GM18502 (cell line): ENCODE measurements around the gene SYT13.
"Not testable (repeated sequence)": the region's sequence is repeated elsewhere in the genome, so short reads cannot be mapped to it uniquely, and the experiment has no call there.

ENCODE experiments used
- ATAC-seq: cut with Tn5 transposase; IDR thresholded peaks from one replicate; pipeline ENCODE4 v1.9.1; 2021; ENCODE audit warnings: mild to moderate bottlenecking; ENCODE audit not compliant: unreplicated experiment, poor library complexity

Gene SYT13

DNA sequence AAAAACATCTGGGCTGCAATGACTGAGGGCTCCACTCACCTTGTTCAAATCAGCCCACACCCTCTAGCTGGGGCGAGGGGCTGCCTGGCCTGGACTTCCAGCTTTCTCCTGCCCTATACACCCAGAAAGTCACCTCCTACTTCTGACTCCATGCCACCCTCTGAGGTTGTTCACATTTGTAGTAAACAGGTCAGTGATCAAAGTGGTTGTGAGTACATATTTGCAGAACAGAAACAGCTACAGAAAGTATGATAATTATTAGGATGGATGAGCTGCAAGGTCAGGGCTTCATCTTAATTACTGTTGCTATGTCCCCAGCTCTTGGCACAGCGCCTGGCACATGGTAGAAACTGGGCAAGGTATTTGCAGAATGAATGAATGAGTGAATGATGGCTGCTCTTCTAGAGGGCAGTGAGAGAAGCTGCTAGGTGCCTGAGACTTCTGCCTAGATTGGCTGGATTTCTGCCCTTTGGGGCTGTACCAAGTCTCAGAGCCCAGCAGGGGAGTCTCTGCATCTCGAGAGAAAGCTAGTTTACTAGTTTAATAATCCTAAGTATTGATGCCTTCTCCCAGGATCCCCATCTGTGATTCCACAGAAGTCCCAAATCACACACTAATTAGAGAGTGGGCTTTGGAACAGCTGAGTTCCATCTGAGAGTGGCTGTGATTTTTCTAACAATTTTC is 36.0 kb downstream of the SYT13 start:
- ATAC-seq, result no peak

DNA sequence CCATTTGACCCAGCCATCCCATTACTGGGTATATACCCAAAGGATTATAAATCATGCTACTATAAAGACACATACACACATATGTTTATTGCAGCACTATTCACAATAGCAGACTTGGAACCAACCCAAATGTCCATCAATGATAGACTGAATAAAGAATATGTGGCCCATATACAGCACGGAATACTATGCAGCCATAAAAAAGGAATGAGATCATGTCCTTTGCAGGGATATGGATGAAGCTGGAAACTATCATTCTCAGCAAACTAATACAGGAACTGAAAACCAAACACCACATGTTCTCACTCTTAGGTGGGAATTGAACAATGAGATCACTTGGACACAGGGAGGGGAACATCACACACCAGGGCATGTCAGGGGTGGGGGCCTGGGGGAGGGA is 36.8 kb downstream of the SYT13 start:
- ATAC-seq, result not testable (repeated sequence)

DNA sequence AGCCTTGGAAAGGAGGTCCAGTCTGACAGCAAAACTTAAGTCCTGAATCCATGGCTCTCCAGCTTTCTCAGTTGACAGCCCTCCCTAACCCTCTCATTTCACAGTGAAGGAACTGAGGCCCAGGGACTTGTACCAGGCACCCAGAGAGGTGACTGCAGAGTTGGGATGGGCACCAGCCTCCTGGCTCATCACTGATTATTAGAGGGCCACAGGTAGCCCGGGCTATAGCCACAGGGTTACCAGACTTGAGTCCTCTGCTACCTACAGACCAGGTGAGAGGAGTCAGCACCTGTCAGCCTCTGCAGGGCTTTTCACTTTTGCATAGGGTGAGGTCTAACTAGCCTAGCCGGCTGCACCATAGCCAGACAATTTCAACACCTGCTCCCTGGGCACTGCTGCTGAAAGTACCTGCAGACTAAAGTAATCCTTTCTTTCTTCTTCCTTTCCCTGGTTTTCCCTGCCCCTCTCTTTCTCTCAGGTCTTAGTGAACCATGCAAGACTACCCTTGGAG is 37.6 kb downstream of the SYT13 start:
- no peak for ATAC-seq

GRCh38 chr11:45247433-45247832 is 38.7 kb downstream of the SYT13 start:
- no peak for ATAC-seq

DNA sequence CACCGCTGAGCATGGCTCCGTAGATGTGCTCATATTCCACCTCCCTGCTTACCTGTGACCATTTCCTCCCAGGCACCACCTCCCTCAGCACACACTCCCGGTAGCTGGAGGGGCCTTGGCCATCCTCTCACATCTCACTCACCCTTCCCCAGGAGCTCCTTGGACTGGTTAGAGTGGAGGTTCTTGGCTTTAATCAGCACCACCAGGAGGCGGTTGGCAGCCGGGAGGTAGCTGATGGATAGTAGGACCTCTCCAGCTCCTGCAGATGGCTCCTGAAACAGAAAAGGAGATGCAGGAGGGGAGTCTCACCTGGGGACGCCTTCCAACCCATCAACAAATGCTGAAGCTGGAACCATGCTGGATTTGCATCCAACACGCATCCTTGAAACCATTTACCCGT is 39.9 kb downstream of the SYT13 start:
- no peak for ATAC-seq

DNA sequence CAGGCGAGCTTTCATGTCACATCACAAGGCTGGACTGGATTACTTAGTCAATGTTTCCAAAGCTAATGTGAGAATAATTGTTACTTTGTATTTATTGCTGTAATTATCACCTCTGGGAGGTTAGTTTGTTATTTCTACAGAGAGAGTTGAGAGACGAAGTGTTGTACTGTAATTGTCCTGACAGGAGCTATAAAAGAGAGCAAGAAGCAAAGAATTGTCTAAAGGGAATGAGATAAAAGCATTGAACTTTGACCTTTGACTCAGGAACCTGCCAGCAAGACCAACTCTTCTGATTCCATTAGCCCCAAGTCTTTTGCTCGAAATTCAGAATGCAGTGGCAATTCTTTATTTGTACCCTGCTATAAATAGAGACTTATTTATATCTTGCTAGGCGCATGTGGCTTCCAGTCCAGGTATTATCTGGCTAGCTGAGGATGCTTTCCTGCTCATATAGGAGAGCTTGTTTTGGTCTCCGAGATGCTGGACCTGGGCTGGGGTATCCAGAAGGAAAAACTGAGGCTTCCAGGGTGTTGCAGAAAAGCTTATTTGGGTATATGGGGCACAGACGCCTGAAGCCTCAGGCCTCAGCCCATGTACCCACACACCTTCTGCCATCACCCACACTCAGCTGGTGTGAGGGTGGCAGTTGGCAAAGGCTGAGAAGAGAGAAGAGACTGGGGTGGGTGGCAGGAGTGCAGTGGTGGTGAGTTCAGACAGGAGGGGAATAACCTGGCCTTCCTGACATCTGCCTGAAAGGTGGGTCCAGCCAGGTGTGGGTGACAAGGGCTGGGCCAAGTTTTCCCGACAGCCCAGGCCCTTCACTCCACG is 40.7 kb downstream of the SYT13 start:
- ATAC-seq, result no peak

- ATAC-seq, result no peak
Measured at GRCh38 chr11:45243967-45244366, 42.2 kb downstream of the SYT13 start.

- no peak for ATAC-seq
Measured at GRCh38 chr11:45239733-45240132, 46.4 kb downstream of the SYT13 start.

- ATAC-seq, result no peak
Measured at GRCh38 chr11:45238724-45239123, 47.4 kb downstream of the SYT13 start.

GRCh38 chr11:45237711-45238315 is 48.3 kb downstream of the SYT13 start:
- ATAC-seq, result no peak

DNA sequence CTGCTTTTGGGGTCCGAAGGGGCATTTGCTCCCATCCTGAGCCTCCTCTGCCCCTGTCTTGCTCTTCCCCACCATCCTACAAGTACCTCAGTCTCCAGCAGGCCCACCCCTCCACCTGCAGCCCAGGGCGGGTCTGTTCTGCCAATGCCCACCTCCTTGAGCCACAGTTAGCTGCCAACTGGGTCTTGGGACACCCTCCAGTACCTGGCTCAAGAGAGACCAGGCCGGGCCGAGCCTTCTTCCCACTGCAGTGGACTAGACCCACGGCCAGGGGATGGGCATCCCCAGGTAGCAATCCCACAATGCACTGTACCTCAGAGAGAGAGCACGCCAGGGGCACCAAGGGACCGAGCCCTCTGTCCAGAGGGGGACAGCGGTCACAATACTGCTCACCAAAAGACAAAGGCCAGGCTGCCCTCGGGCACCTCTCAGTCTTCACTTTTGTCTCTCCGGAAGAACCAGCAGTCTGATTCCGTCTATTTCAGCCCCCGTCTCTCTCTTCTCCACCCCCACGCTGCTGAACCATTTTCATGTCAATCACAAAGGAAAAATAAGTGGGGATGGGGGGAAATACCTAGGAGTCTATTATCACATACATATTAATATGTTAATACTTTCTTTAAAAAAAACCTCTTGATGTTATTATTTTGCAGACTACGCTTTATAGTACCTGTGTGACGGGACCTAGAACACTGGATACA is 51.7 kb downstream of the SYT13 start:
- no peak for ATAC-seq

- no peak for ATAC-seq
Measured at GRCh38 chr11:45233804-45234170, 52.4 kb downstream of the SYT13 start.

DNA sequence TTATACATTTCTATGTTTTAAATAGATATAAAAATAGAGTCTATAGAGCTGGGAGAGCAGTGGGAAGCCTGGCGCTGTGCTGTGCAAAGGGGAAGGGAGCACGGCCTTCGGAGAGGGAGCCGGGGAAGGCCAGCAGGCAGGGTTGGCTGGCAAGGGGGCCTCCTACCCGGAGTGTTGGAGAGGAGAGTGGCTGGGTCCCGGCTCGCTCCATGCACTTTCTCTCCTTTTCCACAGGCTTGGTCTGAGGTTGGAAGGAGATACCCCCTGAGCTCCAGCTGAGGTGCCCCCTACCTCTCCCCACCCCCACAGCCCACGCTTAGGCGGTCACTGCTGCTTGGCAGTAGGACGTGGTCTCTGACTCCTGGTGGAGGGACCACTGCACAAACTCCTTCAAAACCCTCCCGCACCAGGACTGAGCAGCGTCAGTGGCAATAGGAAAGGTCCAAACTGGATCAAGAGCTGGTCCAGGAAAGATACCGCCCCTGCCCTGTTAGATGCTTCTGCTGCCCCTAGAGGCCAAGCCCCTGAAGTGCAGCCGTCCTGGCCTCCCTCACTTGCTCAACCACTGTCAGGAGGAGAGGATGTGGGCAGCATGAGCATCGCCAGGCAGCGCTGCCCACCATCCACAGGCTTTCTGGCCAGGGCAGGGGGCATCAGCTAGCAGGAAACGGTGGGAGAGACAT is 52.9 kb downstream of the SYT13 start:
- peak; percentile 78 for ATAC-seq

DNA sequence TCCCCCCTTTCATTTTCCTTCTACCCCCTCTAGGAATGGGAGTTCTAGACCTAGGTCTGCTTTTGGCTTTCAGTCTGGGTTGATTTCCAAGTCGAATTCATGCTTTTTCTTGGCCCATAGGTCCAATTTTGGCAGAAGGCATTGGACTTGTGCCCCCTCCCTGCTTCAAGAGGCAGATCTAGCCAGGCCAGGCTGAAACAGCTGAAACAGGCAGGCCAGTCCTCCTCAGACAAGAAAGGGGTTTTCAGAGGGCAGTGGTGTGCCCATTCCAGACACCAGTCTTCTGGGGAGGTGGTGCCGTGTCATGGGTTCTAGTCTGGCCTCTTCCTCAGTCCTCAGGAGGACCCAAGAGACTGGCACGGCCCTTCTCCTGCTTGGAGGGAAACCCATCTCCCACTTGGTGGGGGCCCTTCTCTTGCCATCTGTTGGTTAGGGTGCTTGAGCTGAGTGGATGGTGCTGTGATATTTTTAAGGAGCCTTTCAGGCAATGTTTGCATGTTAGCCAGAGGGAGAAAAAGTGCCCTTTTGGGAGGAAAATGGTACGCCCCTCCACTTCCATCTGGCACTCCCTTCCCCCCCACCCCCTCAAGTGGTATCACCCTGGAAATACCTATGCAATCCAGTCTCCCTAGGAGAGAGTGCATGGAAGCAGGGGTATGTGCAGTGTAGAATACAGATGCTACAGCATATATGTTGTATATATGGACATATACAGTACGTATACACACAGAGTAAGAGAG is 53.6 kb downstream of the SYT13 start:
- ATAC-seq, result no peak

DNA sequence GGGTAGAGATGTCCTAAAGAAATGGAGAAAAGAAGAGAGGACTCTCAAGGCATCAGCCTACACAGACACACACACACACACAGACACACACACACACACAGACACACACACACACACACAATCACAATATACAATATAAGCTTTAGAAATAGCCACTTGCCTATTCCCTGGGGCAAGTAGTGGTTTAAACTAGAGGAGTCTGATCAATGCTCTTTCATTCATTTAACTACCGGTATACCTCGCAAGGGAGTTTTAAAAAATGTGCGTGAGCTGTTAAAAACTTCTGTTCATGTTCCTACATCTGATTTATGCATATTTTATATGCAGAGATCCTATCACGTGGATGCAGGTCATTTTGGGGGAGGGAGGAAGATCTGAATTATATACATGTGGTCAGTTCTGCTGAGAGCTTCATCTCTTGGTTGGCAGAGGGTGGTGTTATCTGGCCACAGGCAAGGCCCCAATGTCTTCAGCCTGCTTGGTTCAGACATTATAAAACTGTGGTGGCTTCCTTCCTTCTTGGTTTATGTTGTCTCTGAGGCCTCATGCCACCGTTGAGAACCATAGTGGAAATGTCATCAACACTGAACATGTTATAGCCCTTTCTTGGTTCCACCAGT is 56.6 kb downstream of the SYT13 start:
- no peak for ATAC-seq

- ATAC-seq, result no peak
Measured at GRCh38 chr11:45227836-45228235, 58.3 kb downstream of the SYT13 start.

DNA sequence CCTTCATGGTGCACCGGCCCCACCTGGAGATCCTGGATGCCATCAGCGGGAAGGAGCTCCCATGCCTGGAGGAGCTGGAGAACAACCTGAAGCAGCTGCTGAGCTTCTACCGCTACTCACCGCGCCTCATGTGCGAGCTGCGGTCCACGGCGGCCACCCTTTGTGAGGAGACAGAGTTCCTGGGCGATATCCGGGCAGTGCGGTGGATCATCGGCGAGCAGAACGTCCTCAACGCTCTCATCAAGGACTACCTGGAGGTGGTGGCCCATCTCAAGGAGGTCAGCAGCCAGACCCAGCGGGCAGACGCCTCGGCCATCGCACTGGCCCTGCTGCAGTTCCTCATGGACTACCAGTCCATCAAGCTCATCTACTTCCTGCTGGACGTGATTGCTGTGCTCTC is 59.2 kb downstream of the SYT13 start:
- ATAC-seq, result no peak

- no peak for ATAC-seq
Measured at GRCh38 chr11:45225961-45226871, 59.9 kb downstream of the SYT13 start.
